ENCODE measurements around the gene PLXNA4. TPM values are rescaled to one million over a fixed set of nuclear protein-coding genes. Genes with fewer than 3 reads are reported as not detected.

The PLXNA4 gene
- total RNA-seq, 2 donors from 2014 or later, result 0.41 to 2.8 TPM

- Histone ChIP-seq H3K4me1 (replicated peaks) (no peaks in the 10 kb centered on the region), H3K27me3 (replicated peaks; ENCODE audit: insufficient read depth) (no peaks in the 10 kb centered on the region), H3K4me3 (no peak overlapping the region), H3K36me3 (no peaks in the 10 kb centered on the region), H3K27ac (no peak overlapping the region), H3K9me3 (no peaks in the 10 kb centered on the region)
- 77% methylated on average over 8 of the region's 8 CpGs for WGBS
- TF ChIP-seq POLR2AphosphoS5 (IDR thresholded peaks at IDR 0.05), result no peak
- no peak for TF ChIP-seq POLR2A (IDR thresholded peaks at IDR 0.05)
- TF ChIP-seq CTCF (IDR thresholded peaks at IDR 0.05), result no peak
- intact Hi-C loops (cut with DNase I), result no loop called here
- no peak for DNase-seq (ENCODE audit: low spot score)
Measured at GRCh38 chr7:132491391-132491945, 84.8 kb downstream of the PLXNA4 start.

- Histone ChIP-seq H3K36me3 (no peaks in the 10 kb centered on the region), H3K27ac (no peak overlapping the region), H3K4me1 (replicated peaks) (no peaks in the 10 kb centered on the region), H3K4me3 (no peak overlapping the region), H3K9me3 (no peaks in the 10 kb centered on the region), H3K27me3 (replicated peaks; ENCODE audit: insufficient read depth) (no peaks in the 10 kb centered on the region)
- 88% methylated on average over 4 of the region's 4 CpGs for WGBS
- DNase-seq (ENCODE audit: low spot score), result no peak
- no peak for TF ChIP-seq POLR2AphosphoS5 (IDR thresholded peaks at IDR 0.05)
- TF ChIP-seq POLR2A (IDR thresholded peaks at IDR 0.05), result no peak
- no peak for TF ChIP-seq CTCF (IDR thresholded peaks at IDR 0.05)
- intact Hi-C loops (cut with DNase I), result no loop called here
Measured at GRCh38 chr7:132490474-132490873, 85.8 kb downstream of the PLXNA4 start.

- H3K9me3 ChIP-seq, result no peaks in the 10 kb centered on the region
- H3K27me3 ChIP-seq (replicated peaks; ENCODE audit: insufficient read depth), result no peaks in the 10 kb centered on the region
- no peak for DNase-seq (ENCODE audit: low spot score)
- intact Hi-C loops (cut with DNase I), result no loop called here
- no peaks in the 10 kb centered on the region for H3K36me3 ChIP-seq
- H3K4me1 ChIP-seq (replicated peaks), result no peaks in the 10 kb centered on the region
- TF ChIP-seq POLR2AphosphoS5 (IDR thresholded peaks at IDR 0.05), result no peak
- no peak for TF ChIP-seq CTCF (IDR thresholded peaks at IDR 0.05)
- TF ChIP-seq POLR2A (IDR thresholded peaks at IDR 0.05), result no peak
- WGBS, result 94% methylated on average over 6 of the region's 6 CpGs
- no peak overlapping the region for H3K27ac ChIP-seq
- no peak overlapping the region for H3K4me3 ChIP-seq
Measured at GRCh38 chr7:132489776-132490237, 86.5 kb downstream of the PLXNA4 start.

GRCh38 chr7:132488634-132489302, 87.5 kb downstream of the PLXNA4 start:
- H3K4me3 ChIP-seq, result no peak overlapping the region
- 69% methylated on average over 6 of the region's 6 CpGs for WGBS
- no peaks in the 10 kb centered on the region for H3K9me3 ChIP-seq
- no peaks in the 10 kb centered on the region for H3K4me1 ChIP-seq (replicated peaks)
- no peak overlapping the region for H3K27ac ChIP-seq
- DNase-seq (ENCODE audit: low spot score), result no peak
- H3K36me3 ChIP-seq, result no peaks in the 10 kb centered on the region
- no peak for TF ChIP-seq POLR2AphosphoS5 (IDR thresholded peaks at IDR 0.05)
- TF ChIP-seq CTCF (IDR thresholded peaks at IDR 0.05), result no peak
- no peak for TF ChIP-seq POLR2A (IDR thresholded peaks at IDR 0.05)
- intact Hi-C loops (cut with DNase I), result no loop called here
- H3K27me3 ChIP-seq (replicated peaks; ENCODE audit: insufficient read depth), result no peaks in the 10 kb centered on the region

- H3K4me1 ChIP-seq (replicated peaks), result no peaks in the 10 kb centered on the region
- no peak overlapping the region for H3K4me3 ChIP-seq
- intact Hi-C loops (cut with DNase I), result no loop called here
- 32% methylated on average over 6 of the region's 6 CpGs for WGBS
- H3K9me3 ChIP-seq, result no peaks in the 10 kb centered on the region
- DNase-seq (ENCODE audit: low spot score), result no peak
- no peaks in the 10 kb centered on the region for H3K36me3 ChIP-seq
- no peak for TF ChIP-seq CTCF (IDR thresholded peaks at IDR 0.05)
- no peak for TF ChIP-seq POLR2A (IDR thresholded peaks at IDR 0.05)
- no peak for TF ChIP-seq POLR2AphosphoS5 (IDR thresholded peaks at IDR 0.05)
- H3K27me3 ChIP-seq (replicated peaks; ENCODE audit: insufficient read depth), result no peaks in the 10 kb centered on the region
- no peak overlapping the region for H3K27ac ChIP-seq
Measured at GRCh38 chr7:132486274-132486610, 90.0 kb downstream of the PLXNA4 start.

All from prostate gland (tissue), 2 donors.